ENCODE measurements around the gene APOB. TPM values are rescaled to one million over a fixed set of nuclear protein-coding genes. Genes with fewer than 3 reads are reported as not detected.

APOB gene
- total and polyA plus RNA-seq, 2 of the 8 experiments (the other 6 are each of a cell fraction or from before 2014, with no cell fraction given) = 0.15 to 0.61 TPM

DNA sequence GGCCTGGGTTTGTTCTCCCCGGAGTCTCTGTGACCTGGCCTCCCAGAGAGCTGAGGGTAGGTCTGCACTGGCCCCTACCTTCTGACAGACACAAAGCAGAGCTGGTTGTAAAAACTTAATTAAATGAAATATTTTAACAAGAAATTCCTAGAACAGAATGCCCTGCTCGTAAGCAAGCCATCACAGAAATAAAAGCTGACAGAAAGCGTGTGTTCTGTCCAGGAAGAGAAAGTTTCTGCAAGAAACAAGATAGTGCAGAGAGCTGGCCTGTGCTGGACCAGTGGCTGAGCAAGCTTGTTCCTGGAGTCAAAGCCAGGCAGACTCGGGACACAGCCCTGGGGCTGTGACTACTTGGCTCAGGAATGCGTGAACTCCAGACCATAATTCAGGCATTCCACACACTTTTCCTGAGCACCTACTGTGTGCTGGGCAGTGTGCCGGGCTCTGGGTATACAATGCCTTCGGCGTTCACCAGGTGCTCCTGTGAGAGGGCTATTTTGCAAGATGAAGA, 51.6 kb downstream of the APOB start:
- H3K27me3 ChIP-seq (replicated peaks in 1 of 4; ENCODE audit: control insufficient read depth in 3 of 4, extremely low read depth in 1 of 4, insufficient read depth in 3 of 4, low read length in 3 of 4) = no peaks in the 10 kb centered on the region
- H2BK120ac ChIP-seq (replicated peaks; ENCODE audit: low read depth, low read length) = no peak overlapping the region
- no peak overlapping the region for H2BK12ac ChIP-seq (ENCODE audit: low read depth, low read length)
- H3K4ac ChIP-seq (replicated peaks; ENCODE audit: insufficient read length, low read depth, low read length) = no peak overlapping the region
- DNase-seq (ENCODE audit: low read depth in 1 of 2, low spot score in 2 of 2) (peak in 1 of 2 experiments; percentile 23), FAIRE-seq (no peak)
- H3K23ac ChIP-seq (ENCODE audit: insufficient read length) = no peak overlapping the region
- no peaks in the 10 kb centered on the region for H4K20me1 ChIP-seq (replicated peaks in 1 of 2; ENCODE audit: control insufficient read depth in 1 of 2, insufficient read depth in 2 of 2, low read length in 2 of 2)
- peak overlapping the region; percentile 48; the same call in 1 of the 2 replicates for H3K18ac ChIP-seq (ENCODE audit: extremely low read depth, low read length)
- H4K5ac ChIP-seq (ENCODE audit: insufficient read length, low read depth, low read length) = no peak overlapping the region
- H3K79me1 ChIP-seq (ENCODE audit: low read depth, low read length) = no peaks in the 10 kb centered on the region
- H3K36me3 ChIP-seq (ENCODE audit: control insufficient read depth in 2 of 4, insufficient read depth in 4 of 4, low read length in 3 of 4) = no peaks in the 10 kb centered on the region
- H2AK5ac ChIP-seq (ENCODE audit: low read depth, low read length) = no peak overlapping the region
- H3K4me3 ChIP-seq (ENCODE audit: extremely low read depth in 1 of 4, insufficient read depth in 2 of 4, low read depth in 3 of 4, low read length in 4 of 4) = no peak overlapping the region
- no peak overlapping the region for H3K4me2 ChIP-seq (ENCODE audit: insufficient read depth in 1 of 2, low read depth in 2 of 2, low read length in 2 of 2)
- ChIA-PET POLR2A (ENCODE audit: partially characterized antibody) (interaction anchor here (1.4 kb wide), 1 partner anchor 169 kb away, joined by 3 read pairs; the partner anchor contains the start of gene LDAH), CTCF (ENCODE audit: partially characterized antibody) (interaction anchor here (0.8 to 1.4 kb wide), 5 partner anchors 9 to 330 kb away, joined by 3 to 5 read pairs (median 3); no protein-coding TSS in a partner anchor)
- no peak overlapping the region for H3K9ac ChIP-seq (replicated peaks in 1 of 4; ENCODE audit: extremely low read depth in 1 of 4, low read depth in 3 of 4, low read length in 3 of 4)
- no peaks in the 10 kb centered on the region for H3K23me2 ChIP-seq (ENCODE audit: low read depth, low read length)
- WGBS, 2 experiments (ENCODE audit: extremely low coverage in 1 of 2, insufficient coverage in 1 of 2, insufficient read length in 1 of 2, insufficient replicate concordance in 2 of 2, low coverage in 1 of 2, low lambda C conversion rate in 2 of 2, missing lambda C conversion rate in 1 of 2) = 93% methylated on average over 8 of the region's 8 CpGs; no CpG with 5 or more reads in 1 of the 2 experiments
- no peak overlapping the region for H4K91ac ChIP-seq (replicated peaks; ENCODE audit: insufficient read length, low read length)
- no peak overlapping the region for H2AFZ ChIP-seq (ENCODE audit: low read length)
- no peaks in the 10 kb centered on the region for H3K4me1 ChIP-seq (replicated peaks in 1 of 4; ENCODE audit: control insufficient read depth in 3 of 4, insufficient read depth in 4 of 4, low read length in 3 of 4)
- no peaks in the 10 kb centered on the region for H3K79me2 ChIP-seq (ENCODE audit: control insufficient read depth in 1 of 2, insufficient read depth in 2 of 2, low read length in 2 of 2)
- H2BK15ac ChIP-seq (ENCODE audit: low read length) = no peak overlapping the region
- no peak overlapping the region for H2BK20ac ChIP-seq (ENCODE audit: low read length)
- no peak overlapping the region for H4K8ac ChIP-seq (ENCODE audit: extremely low read depth, insufficient read depth, low read length)
- no peaks in the 10 kb centered on the region for H3K9me3 ChIP-seq (ENCODE audit: insufficient read depth in 2 of 2, low read depth in 1 of 2, low read length in 1 of 2)
- no peak overlapping the region for H3K27ac ChIP-seq (ENCODE audit: low read depth, low read length)
- no peak overlapping the region for H3K56ac ChIP-seq (replicated peaks; ENCODE audit: insufficient read length, low read depth, low read length)
- TF ChIP-seq SP2 (IDR thresholded peaks at IDR 0.05; ENCODE audit: low read length) = no peak
- peak; percentile 60; the same call in 1 of the 2 replicates for TF ChIP-seq TEAD4 (IDR thresholded peaks at IDR 0.05; ENCODE audit: low read depth, low read length)
- H2BK5ac ChIP-seq (ENCODE audit: low read depth, low read length) = 0 out of 2 replicates have a peak overlapping the region, but pooled peaks have one; percentile 16
- H3K14ac ChIP-seq (ENCODE audit: insufficient read length) = no peak overlapping the region

Measured in H1 (cell line).